Coronary artery (tissue), 2 donors: ENCODE measurements around the gene TBL1Y.
"Not testable (repeated sequence)": the region's sequence is repeated elsewhere in the genome, so short reads cannot be mapped to it uniquely, and the experiment has no call there.

ENCODE experiments used
- DNase-seq: peaks from one replicate; pipeline ENCODE4 v3.0.0-alpha.2; 2017; ENCODE audit warnings: low spot score
- H3K27ac ChIP-seq, 2 donors: fragments of 200-600 bp; sonication (generic); one replicate each; pipeline ENCODE4 v1.5.1; 2016 to 2019
- H3K4me3 ChIP-seq: fragments of 200-600 bp; sonication (generic); 2 replicates; pipeline ENCODE4 v1.5.1; 2016; ENCODE audit warnings: mild to moderate bottlenecking, moderate library complexity
- TF ChIP-seq, protein P1 (sequence below): fragments of 200-600 bp; sonication (generic); IDR thresholded peaks from one replicate; pipeline ENCODE4 v1.5.1; 2019; ENCODE audit warnings: antibody characterized with exemption

The TBL1Y gene

DNA sequence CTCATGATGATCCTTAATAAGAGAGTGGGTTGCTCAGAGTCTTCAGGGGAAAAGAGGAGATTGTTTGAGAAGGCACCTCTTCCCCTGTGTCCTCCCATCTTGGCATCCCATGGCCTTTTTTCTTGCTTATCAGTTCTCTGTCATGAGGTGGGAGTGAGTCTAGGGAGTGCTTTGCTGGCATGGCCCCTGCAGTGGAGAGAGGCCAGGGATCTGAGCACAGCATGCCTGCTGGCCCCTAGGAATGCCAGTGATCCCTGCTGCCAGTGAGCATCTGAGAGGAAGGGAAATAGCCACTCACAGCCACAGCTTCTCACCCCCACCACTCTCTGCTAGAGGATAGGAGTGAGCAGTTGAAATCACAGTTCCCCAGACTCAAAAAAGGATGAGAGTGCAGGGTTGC, 168.2 kb downstream of the TBL1Y start:
- TF ChIP-seq, protein P1, sequence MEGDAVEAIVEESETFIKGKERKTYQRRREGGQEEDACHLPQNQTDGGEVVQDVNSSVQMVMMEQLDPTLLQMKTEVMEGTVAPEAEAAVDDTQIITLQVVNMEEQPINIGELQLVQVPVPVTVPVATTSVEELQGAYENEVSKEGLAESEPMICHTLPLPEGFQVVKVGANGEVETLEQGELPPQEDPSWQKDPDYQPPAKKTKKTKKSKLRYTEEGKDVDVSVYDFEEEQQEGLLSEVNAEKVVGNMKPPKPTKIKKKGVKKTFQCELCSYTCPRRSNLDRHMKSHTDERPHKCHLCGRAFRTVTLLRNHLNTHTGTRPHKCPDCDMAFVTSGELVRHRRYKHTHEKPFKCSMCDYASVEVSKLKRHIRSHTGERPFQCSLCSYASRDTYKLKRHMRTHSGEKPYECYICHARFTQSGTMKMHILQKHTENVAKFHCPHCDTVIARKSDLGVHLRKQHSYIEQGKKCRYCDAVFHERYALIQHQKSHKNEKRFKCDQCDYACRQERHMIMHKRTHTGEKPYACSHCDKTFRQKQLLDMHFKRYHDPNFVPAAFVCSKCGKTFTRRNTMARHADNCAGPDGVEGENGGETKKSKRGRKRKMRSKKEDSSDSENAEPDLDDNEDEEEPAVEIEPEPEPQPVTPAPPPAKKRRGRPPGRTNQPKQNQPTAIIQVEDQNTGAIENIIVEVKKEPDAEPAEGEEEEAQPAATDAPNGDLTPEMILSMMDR: no peak
- DNase-seq: no peak
- Histone ChIP-seq H3K4me3 (no peak overlapping the region), H3K27ac (no peak overlapping the region)

- H3K4me3 ChIP-seq, DNase-seq, H3K27ac ChIP-seq: not testable (repeated sequence)
Observed at GRCh38 chrY:7080548-7080947, 170.1 kb downstream of the TBL1Y start.

DNA sequence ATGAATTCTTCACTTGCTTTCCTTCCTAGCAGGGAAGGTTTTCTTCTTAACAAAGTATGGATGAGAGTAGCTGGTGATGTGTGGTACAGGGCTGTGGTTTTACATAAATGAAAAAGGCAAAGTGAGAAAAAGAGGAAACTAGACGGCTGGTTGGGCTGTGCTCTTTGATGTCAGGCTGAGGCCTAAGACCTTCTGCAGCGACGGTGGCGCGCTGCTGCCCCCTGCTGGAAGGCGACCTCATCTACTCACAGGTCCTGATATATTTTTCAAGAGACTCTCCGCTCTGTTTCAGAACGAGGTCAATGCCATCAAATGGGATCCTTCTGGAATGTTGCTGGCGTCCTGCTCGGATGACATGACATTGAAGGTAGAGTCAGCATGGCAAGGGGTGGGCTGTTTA, 175.1 kb downstream of the TBL1Y start:
- H3K4me3 ChIP-seq: no peak overlapping the region
- TF ChIP-seq, protein P1: no peak
- DNase-seq: no peak
- H3K27ac ChIP-seq: no peak overlapping the region

GRCh38 chrY:7092836-7093235, 182.3 kb downstream of the TBL1Y start:
- DNase-seq: no peak
- TF ChIP-seq, protein P1: no peak
- Histone ChIP-seq H3K4me3 (no peak overlapping the region), H3K27ac (no peak overlapping the region)

DNA sequence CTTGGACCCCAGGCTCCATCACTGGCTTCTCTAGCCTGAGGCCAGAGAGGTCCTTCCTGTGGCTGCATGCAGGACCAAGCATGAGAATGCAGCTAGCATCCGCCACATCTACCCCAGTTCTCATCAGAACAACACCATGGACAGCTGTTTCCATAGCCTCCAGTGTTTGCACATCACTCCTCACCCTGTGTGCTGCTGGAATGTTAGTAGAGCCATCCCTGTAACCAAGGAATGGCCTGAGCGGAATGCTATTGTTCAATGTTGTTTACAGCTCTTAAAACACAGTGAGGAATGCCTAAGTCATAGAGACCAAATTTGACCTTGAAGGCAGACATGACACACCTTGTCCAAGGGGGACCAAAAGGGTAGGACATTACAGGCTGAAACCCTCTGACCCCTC, 183.9 kb downstream of the TBL1Y start:
- TF ChIP-seq, protein P1: no peak
- DNase-seq: no peak
- Histone ChIP-seq H3K4me3 (no peak overlapping the region), H3K27ac (no peak overlapping the region)

- no peak overlapping the region for H3K4me3 ChIP-seq
- H3K27ac ChIP-seq: no peak overlapping the region
- no peak for DNase-seq
- TF ChIP-seq, protein P1: no peak
Observed at GRCh38 chrY:7097021-7097420, 186.5 kb downstream of the TBL1Y start.

DNA sequence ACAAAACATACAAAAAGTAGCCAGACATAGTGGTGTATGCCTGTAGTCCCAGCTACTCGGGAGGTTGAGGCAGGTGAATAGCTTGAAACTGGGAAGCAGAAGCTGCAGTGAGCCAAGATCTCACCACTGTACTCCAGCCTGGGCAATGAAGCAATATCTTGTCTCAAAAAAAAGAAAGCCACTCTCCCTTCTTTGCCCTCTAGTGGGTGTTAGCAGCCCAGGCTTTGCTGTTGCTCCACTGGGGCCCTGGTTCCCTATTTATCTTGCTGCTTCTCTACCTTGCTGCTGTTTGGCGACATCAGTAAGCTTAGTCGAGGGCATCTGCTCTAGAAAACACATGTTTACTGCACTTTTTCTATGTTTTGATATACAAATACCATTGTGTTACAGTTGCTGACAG, 189.2 kb downstream of the TBL1Y start:
- TF ChIP-seq, protein P1: no peak
- Histone ChIP-seq H3K4me3 (no peak overlapping the region), H3K27ac (no peak overlapping the region)
- no peak for DNase-seq

GRCh38 chrY:7102680-7103079, 192.2 kb downstream of the TBL1Y start:
- DNase-seq: no peak
- no peak overlapping the region for H3K27ac ChIP-seq
- TF ChIP-seq, protein P1: no peak
- no peak overlapping the region for H3K4me3 ChIP-seq
